Measurements from ENCODE around the gene LPP. TPM values are rescaled to one million over a fixed set of nuclear protein-coding genes. Genes with fewer than 3 reads are reported as not detected.
"Not testable (repeated sequence)": the region's sequence is repeated elsewhere in the genome, so short reads cannot be mapped to it uniquely, and the experiment has no call there.

LPP gene
- polyA plus RNA-seq, 3 donors, result 14.1 to 23.2 (median 15.3) TPM

DNA sequence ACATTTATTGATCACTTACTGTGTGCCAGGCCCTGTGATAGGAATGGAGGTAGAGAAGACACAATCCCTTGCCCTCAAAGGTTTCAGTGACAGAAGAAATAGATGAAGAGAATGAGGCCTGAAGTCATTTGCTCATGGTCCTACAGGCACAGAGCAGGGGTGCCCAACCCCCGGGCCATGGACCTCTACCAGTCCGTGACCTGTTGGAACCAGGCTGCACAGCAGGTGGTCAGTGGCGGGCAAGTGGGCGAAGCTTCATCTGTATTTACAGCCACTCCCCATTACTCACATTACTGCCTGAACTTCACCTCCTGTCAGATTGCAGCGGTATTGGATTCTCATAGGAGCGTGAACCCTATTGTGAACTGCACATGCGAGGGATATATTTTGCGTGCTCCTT lies 480.3 kb downstream of the LPP start:
- Mint-ChIP-seq H3K36me3 (peaks cover 10 to 13% of the 10 kb centered on the region in 2 donors), H3K27me3 (ENCODE audit: low read depth in 3 of 3) (no peaks in the 10 kb centered on the region), H3K4me3 (no peak overlapping the region), H3K4me1 (no peaks in the 10 kb centered on the region), H3K9me3 (peaks cover 0 to 13% (median 7%) of the 10 kb centered on the region in 7 donors), H3K27ac (peak overlapping the region in 1 of 7 donors; percentile 14)
- intact Hi-C loops (cut with micrococcal nuclease), result no loop called here
- Histone ChIP-seq H2AFZ (ENCODE audit: insufficient read depth, low read depth, low read length, poor library complexity, severe bottlenecking) (no peak overlapping the region), H3K9me3 (replicated peaks in 1 of 2; ENCODE audit: control insufficient read depth in 1 of 2, insufficient read depth in 1 of 2, low read length in 2 of 2) (no peaks in the 10 kb centered on the region), H3K9ac (ENCODE audit: insufficient read depth, low read length, poor library complexity, severe bottlenecking) (no peak overlapping the region), H3K4me2 (replicated peaks; ENCODE audit: extremely low read depth, low read length, poor library complexity, severe bottlenecking) (no peak overlapping the region), H3K4me3 (replicated peaks in 1 of 3; ENCODE audit: low read depth in 2 of 3, low read length in 3 of 3) (no peak overlapping the region), H3K27me3 (ENCODE audit: control insufficient read depth in 2 of 2, insufficient read depth in 2 of 2, low read length in 2 of 2) (no peaks in the 10 kb centered on the region), H3K27ac (ENCODE audit: low read depth in 1 of 2, low read length in 2 of 2) (no peak overlapping the region), H3K4me1 (ENCODE audit: control insufficient read depth in 1 of 2, insufficient read depth in 2 of 2, low read length in 2 of 2) (no peaks in the 10 kb centered on the region), H4K20me1 (ENCODE audit: insufficient read depth, low read length) (no peaks in the 10 kb centered on the region), H3K36me3 (replicated peaks in 1 of 2; ENCODE audit: control insufficient read depth in 1 of 2, insufficient read depth in 2 of 2, low read length in 2 of 2) (no peaks in the 10 kb centered on the region), H3K79me2 (ENCODE audit: insufficient read depth, low read length) (no peaks in the 10 kb centered on the region)
- WGBS (ENCODE audit: insufficient coverage), result 100% methylated on average over 4 of the region's 8 CpGs
- TF ChIP-seq, protein P1, sequence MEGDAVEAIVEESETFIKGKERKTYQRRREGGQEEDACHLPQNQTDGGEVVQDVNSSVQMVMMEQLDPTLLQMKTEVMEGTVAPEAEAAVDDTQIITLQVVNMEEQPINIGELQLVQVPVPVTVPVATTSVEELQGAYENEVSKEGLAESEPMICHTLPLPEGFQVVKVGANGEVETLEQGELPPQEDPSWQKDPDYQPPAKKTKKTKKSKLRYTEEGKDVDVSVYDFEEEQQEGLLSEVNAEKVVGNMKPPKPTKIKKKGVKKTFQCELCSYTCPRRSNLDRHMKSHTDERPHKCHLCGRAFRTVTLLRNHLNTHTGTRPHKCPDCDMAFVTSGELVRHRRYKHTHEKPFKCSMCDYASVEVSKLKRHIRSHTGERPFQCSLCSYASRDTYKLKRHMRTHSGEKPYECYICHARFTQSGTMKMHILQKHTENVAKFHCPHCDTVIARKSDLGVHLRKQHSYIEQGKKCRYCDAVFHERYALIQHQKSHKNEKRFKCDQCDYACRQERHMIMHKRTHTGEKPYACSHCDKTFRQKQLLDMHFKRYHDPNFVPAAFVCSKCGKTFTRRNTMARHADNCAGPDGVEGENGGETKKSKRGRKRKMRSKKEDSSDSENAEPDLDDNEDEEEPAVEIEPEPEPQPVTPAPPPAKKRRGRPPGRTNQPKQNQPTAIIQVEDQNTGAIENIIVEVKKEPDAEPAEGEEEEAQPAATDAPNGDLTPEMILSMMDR (IDR thresholded peaks at IDR 0.05), result no peak
- DNase-seq, result no peak

DNA sequence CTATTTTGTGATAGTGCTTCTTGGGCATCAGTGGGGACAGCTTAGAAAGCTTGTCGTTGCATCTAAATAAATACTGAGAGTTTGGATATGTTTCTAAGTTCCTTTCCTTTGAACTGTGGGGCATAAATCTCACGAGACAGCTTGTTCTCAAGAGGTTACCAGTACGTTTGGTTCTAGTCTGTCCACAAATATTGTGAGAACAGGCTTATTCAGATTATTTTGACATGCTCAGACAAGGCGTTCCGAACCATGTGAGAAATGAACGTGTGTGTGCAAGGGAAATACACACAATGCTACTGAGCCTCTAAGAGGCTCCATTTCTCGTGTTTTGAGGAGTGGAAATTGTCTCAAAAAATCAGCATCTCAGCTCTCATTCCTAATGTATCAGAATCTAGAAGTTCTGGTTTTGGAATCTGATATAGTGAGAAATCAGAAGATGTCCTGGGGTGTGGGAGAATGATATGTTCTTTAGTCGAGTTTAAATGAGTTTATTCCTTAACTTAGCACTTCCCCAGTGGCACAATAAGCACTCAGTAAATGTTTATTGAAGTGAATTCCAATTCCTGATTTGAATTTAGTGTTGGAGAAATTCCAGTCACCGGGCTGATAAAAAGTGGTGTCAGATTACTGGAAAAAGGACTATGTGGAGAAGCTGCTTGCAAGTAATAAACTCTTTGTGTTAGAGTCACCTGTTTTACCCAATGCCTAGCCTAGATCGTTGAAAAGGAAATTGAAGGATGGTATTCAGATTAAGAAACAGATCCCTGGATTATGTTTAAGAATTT lies 481.5 kb downstream of the LPP start:
- Histone ChIP-seq H3K27ac (ENCODE audit: low read depth in 1 of 2, low read length in 2 of 2) (no peak overlapping the region), H3K4me3 (replicated peaks in 1 of 3; ENCODE audit: low read depth in 2 of 3, low read length in 3 of 3) (no peak overlapping the region), H3K4me1 (ENCODE audit: control insufficient read depth in 1 of 2, insufficient read depth in 2 of 2, low read length in 2 of 2) (no peaks in the 10 kb centered on the region), H4K20me1 (ENCODE audit: insufficient read depth, low read length) (no peaks in the 10 kb centered on the region), H2AFZ (ENCODE audit: insufficient read depth, low read depth, low read length, poor library complexity, severe bottlenecking) (no peak overlapping the region), H3K27me3 (ENCODE audit: control insufficient read depth in 2 of 2, insufficient read depth in 2 of 2, low read length in 2 of 2) (no peaks in the 10 kb centered on the region), H3K4me2 (replicated peaks; ENCODE audit: extremely low read depth, low read length, poor library complexity, severe bottlenecking) (no peak overlapping the region), H3K79me2 (ENCODE audit: insufficient read depth, low read length) (no peaks in the 10 kb centered on the region), H3K36me3 (replicated peaks in 1 of 2; ENCODE audit: control insufficient read depth in 1 of 2, insufficient read depth in 2 of 2, low read length in 2 of 2) (no peaks in the 10 kb centered on the region), H3K9me3 (replicated peaks in 1 of 2; ENCODE audit: control insufficient read depth in 1 of 2, insufficient read depth in 1 of 2, low read length in 2 of 2) (no peaks in the 10 kb centered on the region), H3K9ac (ENCODE audit: insufficient read depth, low read length, poor library complexity, severe bottlenecking) (no peak overlapping the region)
- 100% methylated on average over 4 of the region's 10 CpGs for WGBS (ENCODE audit: insufficient coverage)
- DNase-seq, result no peak
- H3K4me3 Mint-ChIP-seq, result no peak overlapping the region
- TF ChIP-seq, protein P1 (IDR thresholded peaks at IDR 0.05), result no peak
- no peaks in the 10 kb centered on the region for H3K27me3 Mint-ChIP-seq (ENCODE audit: low read depth in 3 of 3)
- intact Hi-C loops (cut with micrococcal nuclease), result no loop called here
- peaks cover 10 to 13% of the 10 kb centered on the region in 2 donors for H3K36me3 Mint-ChIP-seq
- peaks cover 0 to 11% (median 6%) of the 10 kb centered on the region in 7 donors for H3K9me3 Mint-ChIP-seq
- H3K27ac Mint-ChIP-seq, result no peak overlapping the region
- no peaks in the 10 kb centered on the region for H3K4me1 Mint-ChIP-seq

DNA sequence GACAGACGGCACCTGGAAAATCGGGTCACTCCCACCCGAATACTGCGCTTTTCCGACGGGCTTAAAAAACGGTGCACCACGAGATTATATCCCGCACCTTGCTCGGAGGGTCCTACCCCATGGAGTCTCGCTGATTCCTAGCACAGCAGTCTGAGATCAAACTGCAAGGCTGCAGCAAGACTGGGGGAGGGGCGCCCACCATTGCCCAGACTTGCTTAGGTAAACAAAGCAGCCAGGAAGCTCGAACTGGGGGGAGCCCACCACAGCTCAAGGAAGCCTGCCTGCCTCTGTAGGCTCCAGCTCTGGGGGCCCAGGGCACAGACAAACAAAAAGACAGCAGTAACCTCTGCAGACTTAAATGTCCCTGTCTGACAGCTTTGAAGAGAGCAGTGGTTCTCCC lies 482.3 kb downstream of the LPP start:
- H3K9me3 ChIP-seq (replicated peaks in 1 of 2; ENCODE audit: control insufficient read depth in 1 of 2, insufficient read depth in 1 of 2, low read length in 2 of 2); H3K4me3 Mint-ChIP-seq; H4K20me1 ChIP-seq (ENCODE audit: insufficient read depth, low read length); intact Hi-C loops (cut with micrococcal nuclease); H3K9ac ChIP-seq (ENCODE audit: insufficient read depth, low read length, poor library complexity, severe bottlenecking); H3K4me1 ChIP-seq (ENCODE audit: control insufficient read depth in 1 of 2, insufficient read depth in 2 of 2, low read length in 2 of 2); DNase-seq; H3K4me3 ChIP-seq (replicated peaks in 1 of 3; ENCODE audit: low read depth in 2 of 3, low read length in 3 of 3); H3K27ac ChIP-seq (ENCODE audit: low read depth in 1 of 2, low read length in 2 of 2); H3K4me2 ChIP-seq (replicated peaks; ENCODE audit: extremely low read depth, low read length, poor library complexity, severe bottlenecking); H3K4me1 Mint-ChIP-seq; H3K27me3 ChIP-seq (ENCODE audit: control insufficient read depth in 2 of 2, insufficient read depth in 2 of 2, low read length in 2 of 2); H3K27me3 Mint-ChIP-seq (ENCODE audit: low read depth in 3 of 3); H3K27ac Mint-ChIP-seq; H3K36me3 ChIP-seq (replicated peaks in 1 of 2; ENCODE audit: control insufficient read depth in 1 of 2, insufficient read depth in 2 of 2, low read length in 2 of 2); H3K79me2 ChIP-seq (ENCODE audit: insufficient read depth, low read length); H2AFZ ChIP-seq (ENCODE audit: insufficient read depth, low read depth, low read length, poor library complexity, severe bottlenecking): not testable (repeated sequence)
- peaks cover 10 to 13% of the 10 kb centered on the region in 2 donors for H3K36me3 Mint-ChIP-seq
- WGBS (ENCODE audit: insufficient coverage), result 97% methylated on average over 10 of the region's 13 CpGs
- H3K9me3 Mint-ChIP-seq, result peaks cover 0 to 11% (median 6%) of the 10 kb centered on the region in 7 donors

All from CD14-positive monocyte (primary cell).